Activated gamma-delta T cell treated with anti-CD3 and anti-CD28 coated beads, Interleukin-2, amount 50 U/mL, for 16 hours (primary cell): ENCODE results near the gene CLEC16A.

Source experiments
- DNase-seq: peaks from one replicate; pipeline ENCODE4 v3.0.0-alpha.2; 2020; ENCODE audit warnings: low read depth

CLEC16A gene

GRCh38 chr16:11063448-11064201 is 119.3 kb downstream of the CLEC16A start:
- DNase-seq: no peak

- DNase-seq: no peak
Measured at GRCh38 chr16:11064202-11064540, 119.8 kb downstream of the CLEC16A start.

GRCh38 chr16:11064851-11065250 is 120.5 kb downstream of the CLEC16A start:
- no peak for DNase-seq

GRCh38 chr16:11066261-11066870 is 122.0 kb downstream of the CLEC16A start:
- DNase-seq: no peak

GRCh38 chr16:11067266-11067665 is 122.9 kb downstream of the CLEC16A start:
- DNase-seq: no peak

- no peak for DNase-seq
Measured at GRCh38 chr16:11067697-11068141, 123.4 kb downstream of the CLEC16A start.

- DNase-seq: no peak
Measured at GRCh38 chr16:11071829-11072228, 127.5 kb downstream of the CLEC16A start.

GRCh38 chr16:11072420-11073153 is 128.2 kb downstream of the CLEC16A start:
- no peak for DNase-seq

GRCh38 chr16:11073407-11073999 is 129.1 kb downstream of the CLEC16A start:
- no peak for DNase-seq

GRCh38 chr16:11074131-11074530 is 129.8 kb downstream of the CLEC16A start:
- no peak for DNase-seq

GRCh38 chr16:11075163-11075562 is 130.8 kb downstream of the CLEC16A start:
- no peak for DNase-seq

- DNase-seq: peak; percentile 40
Measured at GRCh38 chr16:11076259-11077018, 132.1 kb downstream of the CLEC16A start.

- DNase-seq: no peak
Measured at GRCh38 chr16:11078812-11079459, 134.6 kb downstream of the CLEC16A start.

GRCh38 chr16:11079652-11080187 is 135.4 kb downstream of the CLEC16A start:
- no peak for DNase-seq

GRCh38 chr16:11080327-11080967 is 136.1 kb downstream of the CLEC16A start:
- no peak for DNase-seq

GRCh38 chr16:11080999-11081630 is 136.8 kb downstream of the CLEC16A start:
- DNase-seq: no peak

- no peak for DNase-seq
Measured at GRCh38 chr16:11082108-11082859, 137.9 kb downstream of the CLEC16A start.

GRCh38 chr16:11082860-11083388 is 138.6 kb downstream of the CLEC16A start:
- DNase-seq: no peak

GRCh38 chr16:11084484-11084875 is 140.1 kb downstream of the CLEC16A start:
- no peak for DNase-seq
